Mammary epithelial cell (primary cell): ENCODE results near the gene IAH1.

Experiments used
- CTCF ChIP-seq, 2 donors: IDR thresholded peaks in 1 of 2; conservative IDR thresholded peaks in 1 of 2; 2 replicates each; pipeline ENCODE4 v1.5.1; 2011 to 2012; ENCODE audit warnings: inconsistent platforms in 2 of 2, low read length in 2 of 2, mild to moderate bottlenecking in 2 of 2, control low read depth in 1 of 2, low read depth in 1 of 2; ENCODE audit not compliant: insufficient read depth in 1 of 2; ENCODE audit errors: extremely low read depth in 1 of 2
- EZH2 ChIP-seq: IDR thresholded peaks from 2 replicates; pipeline ENCODE4 v1.6.1; 2012; ENCODE audit warnings: low read length, inconsistent platforms, borderline replicate concordance

GRCh38 chr2:9497017-9497416 lies 22.7 kb downstream of the IAH1 start:
- TF ChIP-seq CTCF (conservative IDR thresholded peaks at IDR 0.05 in 1 of 2, IDR thresholded peaks at IDR 0.05 in 1 of 2; ENCODE audit: extremely low read depth in 1 of 2, insufficient read depth in 1 of 2, low read depth in 1 of 2, low read length in 2 of 2) (no peak), EZH2 (no peak)
